Smooth muscle cell (in vitro differentiated cells): ENCODE measurements around the gene TRIOBP. TPM values are rescaled to one million over a fixed set of nuclear protein-coding genes. Genes with fewer than 3 reads are reported as not detected.

Experiments used
- DNase-seq: peaks from one replicate; lab custom pipeline; 2025; ENCODE audit not compliant: unreplicated experiment; lab: John Stamatoyannopoulos, UW
- H2AFZ ChIP-seq: fragments of 200-600 bp; sonication (generic); 2 replicates; pipeline ENCODE4 v1.6.0; 2016; ENCODE audit warnings: antibody characterized with exemption, low read depth, mild to moderate bottlenecking
- H3F3A ChIP-seq: fragments of 200-600 bp; sonication (generic); 2 replicates; pipeline ENCODE4 v1.6.0; 2017; ENCODE audit warnings: antibody characterized with exemption, low read depth
- H3K27ac ChIP-seq: fragments of 200-600 bp; sonication (generic); 2 replicates; pipeline ENCODE4 v1.5.1; 2016; ENCODE audit warnings: low read depth, mild to moderate bottlenecking
- H3K27me3 ChIP-seq: fragments of 200-600 bp; sonication (generic); 2 replicates; pipeline ENCODE4 v1.6.1; 2016; ENCODE audit warnings: low read depth, mild to moderate bottlenecking
- H3K36me3 ChIP-seq: fragments of 200-600 bp; sonication (generic); 2 replicates; pipeline ENCODE4 v1.5.1; 2016; ENCODE audit warnings: low read depth
- H3K4me1 ChIP-seq: fragments of 200-600 bp; sonication (generic); 2 replicates; pipeline ENCODE4 v1.5.1; 2016; ENCODE audit warnings: low read depth
- H3K4me2 ChIP-seq: fragments of 200-600 bp; sonication (generic); 2 replicates; pipeline ENCODE4 v1.6.0; 2016; ENCODE audit warnings: mild to moderate bottlenecking
- H3K4me3 ChIP-seq: fragments of 200-600 bp; sonication (generic); 2 replicates; pipeline ENCODE4 v1.5.1; 2016; ENCODE audit warnings: mild to moderate bottlenecking
- H3K79me2 ChIP-seq: fragments of 200-600 bp; sonication (generic); 2 replicates; pipeline ENCODE4 v1.6.0; 2016; ENCODE audit warnings: low read depth, mild to moderate bottlenecking
- H3K9ac ChIP-seq: fragments of 200-600 bp; sonication (generic); 2 replicates; pipeline ENCODE4 v1.6.0; 2016; ENCODE audit warnings: low read depth
- H3K9me3 ChIP-seq: fragments of 200-600 bp; sonication (generic); replicated peaks from 2 replicates; pipeline ENCODE4 v1.5.1; 2016; ENCODE audit warnings: low read depth
- H4K20me1 ChIP-seq: fragments of 200-600 bp; sonication (generic); 2 replicates; pipeline ENCODE4 v1.6.0; 2016; ENCODE audit warnings: low read depth
- WGBS: methylation state at CpG from one replicate; pipeline ENCODE4 v1.1.7; 2016; ENCODE audit warnings: low lambda C conversion rate; 5-methylcytosine and 5-hydroxymethylcytosine counted together
- polyA plus RNA-seq: library from polyadenylated mRNA; unstranded; fragments of >200 nt; fragmentation: Nextera tagmentation; extraction: Ambion mirVana; gene quantifications from 2 replicates; pipeline ENCODE4 v1.2.1, GENCODE V29; 2016
- total RNA-seq: library from RNA; depleted of rRNA; stranded (reverse); fragments of >200 nt; gene quantifications from 2 replicates; pipeline ENCODE4 v1.2.3, GENCODE V29; 2014
- TF ChIP-seq, protein P1 (sequence below): fragments of 200-600 bp; sonication (generic); IDR thresholded peaks from 2 replicates; pipeline ENCODE4 v1.5.1; 2017; ENCODE audit warnings: borderline replicate concordance, mild to moderate bottlenecking, antibody characterized with exemption; ENCODE audit not compliant: insufficient read depth, poor library complexity, severe bottlenecking

Gene TRIOBP
- total and polyA plus RNA-seq, 2 experiments from 2014 or later = 44.6 to 95.8 TPM

DNA sequence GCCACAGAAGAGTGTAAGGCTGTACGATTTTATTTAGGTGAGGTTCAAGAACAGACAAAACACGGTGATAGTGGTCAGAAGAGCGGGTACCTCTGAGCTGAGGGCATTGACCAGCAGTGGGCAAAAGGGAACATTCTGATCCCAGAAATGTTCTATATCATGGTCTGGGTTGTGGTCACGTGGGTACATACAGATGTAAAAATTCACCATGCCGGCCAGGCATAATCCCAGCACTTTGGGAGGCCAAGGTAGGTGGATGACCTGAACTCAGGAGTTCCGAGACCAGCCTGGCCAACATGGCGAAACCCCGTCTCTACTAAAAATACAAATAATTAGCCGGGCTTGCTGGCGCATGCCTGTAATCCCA, 79.8 kb downstream of the TRIOBP start:
- 80% methylated on average over 10 of the region's 10 CpGs for WGBS
- Histone ChIP-seq H3K36me3 (no peaks in the 10 kb centered on the region), H3K4me2 (no peak overlapping the region), H3F3A (peaks cover 5% of the 10 kb centered on the region), H3K4me3 (no peak overlapping the region), H3K9ac (peak overlapping the region; percentile 40), H3K27ac (peak overlapping the region; percentile 70), H2AFZ (no peak overlapping the region), H3K27me3 (no peaks in the 10 kb centered on the region), H3K4me1 (no peaks in the 10 kb centered on the region), H3K9me3 (no peaks in the 10 kb centered on the region), H4K20me1 (no peaks in the 10 kb centered on the region), H3K79me2 (no peaks in the 10 kb centered on the region)
- DNase-seq = no peak
- TF ChIP-seq, protein P1, sequence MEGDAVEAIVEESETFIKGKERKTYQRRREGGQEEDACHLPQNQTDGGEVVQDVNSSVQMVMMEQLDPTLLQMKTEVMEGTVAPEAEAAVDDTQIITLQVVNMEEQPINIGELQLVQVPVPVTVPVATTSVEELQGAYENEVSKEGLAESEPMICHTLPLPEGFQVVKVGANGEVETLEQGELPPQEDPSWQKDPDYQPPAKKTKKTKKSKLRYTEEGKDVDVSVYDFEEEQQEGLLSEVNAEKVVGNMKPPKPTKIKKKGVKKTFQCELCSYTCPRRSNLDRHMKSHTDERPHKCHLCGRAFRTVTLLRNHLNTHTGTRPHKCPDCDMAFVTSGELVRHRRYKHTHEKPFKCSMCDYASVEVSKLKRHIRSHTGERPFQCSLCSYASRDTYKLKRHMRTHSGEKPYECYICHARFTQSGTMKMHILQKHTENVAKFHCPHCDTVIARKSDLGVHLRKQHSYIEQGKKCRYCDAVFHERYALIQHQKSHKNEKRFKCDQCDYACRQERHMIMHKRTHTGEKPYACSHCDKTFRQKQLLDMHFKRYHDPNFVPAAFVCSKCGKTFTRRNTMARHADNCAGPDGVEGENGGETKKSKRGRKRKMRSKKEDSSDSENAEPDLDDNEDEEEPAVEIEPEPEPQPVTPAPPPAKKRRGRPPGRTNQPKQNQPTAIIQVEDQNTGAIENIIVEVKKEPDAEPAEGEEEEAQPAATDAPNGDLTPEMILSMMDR = no peak

DNA sequence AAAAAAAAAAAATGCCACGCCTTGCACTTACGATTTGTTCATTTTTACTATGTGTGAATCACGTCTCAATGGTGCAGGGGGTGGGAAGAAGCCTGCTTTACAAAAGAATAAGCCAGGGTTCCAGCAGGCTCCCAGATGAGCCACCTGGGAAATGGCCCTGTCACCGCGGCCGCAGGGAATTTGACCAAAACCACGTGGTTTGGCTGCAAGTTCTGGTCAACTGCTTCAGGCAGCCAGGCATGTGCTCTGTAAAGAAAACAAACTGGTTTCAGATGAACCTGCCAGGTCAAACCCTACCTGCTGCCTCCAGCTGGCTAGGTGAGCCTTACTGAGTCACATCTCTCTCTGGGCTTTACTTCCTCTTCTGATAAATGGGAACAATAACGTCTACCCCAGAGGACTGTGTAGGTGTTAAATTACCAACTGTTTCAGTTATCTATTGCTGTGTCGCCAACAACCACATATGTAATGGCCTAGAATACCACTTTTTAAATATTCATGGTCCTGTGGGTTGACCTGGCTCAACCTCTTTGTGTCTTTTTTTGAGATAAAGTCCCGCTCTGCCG, 80.4 kb downstream of the TRIOBP start:
- Histone ChIP-seq H3K36me3 (no peaks in the 10 kb centered on the region), H3K4me3 (no peak overlapping the region), H3K9ac (no peak overlapping the region), H3K27me3 (no peaks in the 10 kb centered on the region), H3K27ac (peak overlapping the region; percentile 70), H2AFZ (no peak overlapping the region), H3K9me3 (no peaks in the 10 kb centered on the region), H3F3A (peaks cover 5% of the 10 kb centered on the region), H3K79me2 (no peaks in the 10 kb centered on the region), H3K4me2 (no peak overlapping the region), H3K4me1 (no peaks in the 10 kb centered on the region), H4K20me1 (no peaks in the 10 kb centered on the region)
- 33% methylated on average over 11 of the region's 11 CpGs for WGBS
- TF ChIP-seq, protein P1 = no peak
- DNase-seq = no peak

DNA sequence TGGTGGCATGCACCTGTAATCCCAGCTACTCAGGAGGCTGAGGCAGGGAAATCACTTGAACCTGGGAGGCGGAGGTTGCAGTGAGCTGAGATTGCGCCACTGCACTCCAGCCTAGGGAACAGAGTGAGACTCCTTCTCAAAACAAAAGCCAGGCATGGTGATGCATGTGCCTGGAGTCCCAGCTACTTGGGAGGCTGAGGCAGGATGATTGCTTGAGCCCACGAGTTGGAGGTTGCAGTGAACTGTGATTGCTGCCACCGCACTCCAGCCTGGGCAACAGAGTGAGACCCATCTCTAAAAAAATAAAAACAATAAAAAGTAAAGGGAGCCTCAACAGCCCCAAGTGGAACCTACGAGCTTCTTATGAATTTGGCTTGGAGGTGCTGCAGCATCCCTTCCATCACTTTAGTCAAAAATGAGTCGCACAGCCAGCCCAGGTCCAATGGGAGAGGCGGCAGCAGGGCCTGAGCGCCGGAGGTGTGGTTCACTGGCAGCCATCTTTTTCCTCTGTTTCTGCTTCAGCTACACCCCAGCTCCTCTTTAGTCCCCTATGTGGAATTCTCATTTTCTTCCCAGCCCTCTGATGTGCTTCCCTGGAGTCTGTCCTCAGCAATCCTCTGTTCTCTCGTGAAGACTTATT, 81.6 kb downstream of the TRIOBP start:
- no peak for DNase-seq
- Histone ChIP-seq H3K4me2 (no peak overlapping the region), H2AFZ (no peak overlapping the region), H3K4me1 (no peaks in the 10 kb centered on the region), H3F3A (peaks cover 10% of the 10 kb centered on the region), H4K20me1 (no peaks in the 10 kb centered on the region), H3K27me3 (no peaks in the 10 kb centered on the region), H3K4me3 (no peak overlapping the region), H3K36me3 (no peaks in the 10 kb centered on the region), H3K9ac (no peak overlapping the region), H3K9me3 (no peaks in the 10 kb centered on the region), H3K79me2 (no peaks in the 10 kb centered on the region), H3K27ac (no peak overlapping the region)
- TF ChIP-seq, protein P1 = no peak
- WGBS = 93% methylated on average over 10 of the region's 10 CpGs

DNA sequence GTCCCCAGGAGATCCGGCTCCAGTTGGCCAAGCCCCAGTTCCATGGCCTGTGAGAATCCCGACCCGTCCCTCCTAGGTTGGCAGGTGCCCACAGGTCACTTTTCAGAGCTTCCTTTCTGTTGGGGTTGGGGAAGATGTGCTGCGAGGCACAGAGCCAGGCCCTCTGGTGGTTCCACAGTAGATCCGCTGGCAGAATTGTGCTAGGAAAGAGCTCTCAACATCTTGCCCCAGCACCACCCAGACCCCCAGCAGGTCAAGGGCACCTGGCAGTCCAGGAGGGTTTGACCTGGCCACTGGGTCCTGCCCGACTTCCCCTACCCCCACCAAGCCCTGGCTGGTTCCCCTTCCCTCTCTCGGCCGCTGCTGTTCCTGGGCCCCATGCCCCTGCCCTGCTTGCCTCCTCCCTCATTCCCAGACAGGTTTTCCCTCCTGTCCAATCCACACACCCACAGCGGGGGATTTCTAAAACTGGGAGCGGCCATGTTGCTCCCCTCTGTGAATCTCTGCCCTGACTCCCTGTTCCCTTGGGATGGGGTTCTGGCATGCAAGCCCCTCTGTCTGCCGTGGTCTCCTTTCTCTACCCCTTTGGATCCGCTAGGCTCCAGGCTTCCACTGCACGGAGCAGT, 84.7 kb downstream of the TRIOBP start:
- Histone ChIP-seq H4K20me1 (no peaks in the 10 kb centered on the region), H3F3A (peaks cover 10% of the 10 kb centered on the region), H2AFZ (no peak overlapping the region), H3K4me3 (no peak overlapping the region), H3K27me3 (no peaks in the 10 kb centered on the region), H3K36me3 (no peaks in the 10 kb centered on the region), H3K9ac (no peak overlapping the region), H3K4me1 (no peaks in the 10 kb centered on the region), H3K9me3 (no peaks in the 10 kb centered on the region), H3K79me2 (no peaks in the 10 kb centered on the region), H3K4me2 (no peak overlapping the region), H3K27ac (no peak overlapping the region)
- TF ChIP-seq, protein P1 = no peak
- 91% methylated on average over 13 of the region's 13 CpGs for WGBS
- no peak for DNase-seq
